Liver (tissue), 9 donors: ENCODE measurements around the gene NMS. TPM values are rescaled to one million over a fixed set of nuclear protein-coding genes. Genes with fewer than 3 reads are reported as not detected.

Source experiments
- DNase-seq: peaks from one replicate; pipeline ENCODE4 v3.0.0-alpha.2; 2017; ENCODE audit warnings: low spot score
- H3K27ac ChIP-seq, 2 donors: one replicate each; pipeline ENCODE4 v1.7.0; 2013; ENCODE audit warnings: inconsistent platforms in 2 of 2, low read length in 2 of 2, control low read depth in 1 of 2, low read depth in 1 of 2, mild to moderate bottlenecking in 1 of 2
- H3K27me3 ChIP-seq, 4 donors: one replicate each; pipeline versions ENCODE4 v1.6.1 to v1.7.0; 2013; ENCODE audit warnings: low read length in 3 of 4, inconsistent platforms in 1 of 4, mild to moderate bottlenecking in 1 of 4, moderate library complexity in 1 of 4; ENCODE audit not compliant: control insufficient read depth in 4 of 4, insufficient read depth in 4 of 4
- H3K36me3 ChIP-seq, 4 donors: one replicate each; pipeline versions ENCODE4 v1.6.1 to v1.7.0; 2013; ENCODE audit warnings: low read length in 3 of 4, mild to moderate bottlenecking in 3 of 4, low read depth in 1 of 4, moderate library complexity in 1 of 4; ENCODE audit not compliant: control insufficient read depth in 4 of 4, insufficient read depth in 3 of 4
- H3K4me1 ChIP-seq, 4 donors: one replicate each; pipeline versions ENCODE4 v1.6.1 to v1.7.0; 2013; ENCODE audit warnings: low read length in 3 of 4, mild to moderate bottlenecking in 3 of 4, moderate library complexity in 1 of 4; ENCODE audit not compliant: control insufficient read depth in 4 of 4, insufficient read depth in 4 of 4
- H3K4me3 ChIP-seq, 3 donors: one replicate each; pipeline versions ENCODE4 v1.6.1 to v1.7.0; 2013; ENCODE audit warnings: low read length in 3 of 3, control low read depth in 1 of 3, low read depth in 1 of 3, mild to moderate bottlenecking in 1 of 3
- H3K9ac ChIP-seq, 2 donors: one replicate each; pipeline ENCODE4 v1.7.0; 2013; ENCODE audit warnings: low read length in 2 of 2, mild to moderate bottlenecking in 2 of 2, moderate library complexity in 2 of 2, control low read depth in 1 of 2, low read depth in 1 of 2
- H3K9me3 ChIP-seq, 4 donors: one replicate each; pipeline versions ENCODE4 v1.6.1 to v1.7.0; 2013; ENCODE audit warnings: low read length in 3 of 4; ENCODE audit not compliant: control insufficient read depth in 4 of 4
- EGR1 ChIP-seq, 2 donors: IDR thresholded peaks; 2 replicates each; pipeline ENCODE4 v1.6.1; 2016 to 2018; ENCODE audit warnings: antibody characterized with exemption in 2 of 2, low read depth in 2 of 2
- FOXA1 ChIP-seq: IDR thresholded peaks from 2 replicates; pipeline ENCODE4 v1.6.1; 2016; ENCODE audit warnings: antibody characterized with exemption
- FOXA2 ChIP-seq: IDR thresholded peaks from 2 replicates; pipeline ENCODE4 v1.6.1; 2016; ENCODE audit warnings: antibody characterized with exemption
- HNF4A ChIP-seq, 2 donors: conservative IDR thresholded peaks; 2 replicates each; pipeline ENCODE4 v1.6.1; 2016; ENCODE audit warnings: antibody characterized with exemption in 2 of 2, mild to moderate bottlenecking in 2 of 2
- HNF4G ChIP-seq: IDR thresholded peaks from 2 replicates; pipeline ENCODE4 v1.6.1; 2016; ENCODE audit warnings: antibody characterized with exemption
- NR2F2 ChIP-seq: IDR thresholded peaks from 2 replicates; pipeline ENCODE4 v1.6.1; 2016; ENCODE audit warnings: antibody characterized with exemption
- RAD21 ChIP-seq, 2 donors: IDR thresholded peaks; 2 replicates each; pipeline ENCODE4 v1.6.1; 2016; ENCODE audit warnings: antibody characterized with exemption in 2 of 2, mild to moderate bottlenecking in 2 of 2
- RXRA ChIP-seq, 2 donors: IDR thresholded peaks; 2 replicates each; pipeline ENCODE4 v1.6.1; 2017 to 2018; ENCODE audit warnings: antibody characterized with exemption in 2 of 2, mild to moderate bottlenecking in 1 of 2
- SP1 ChIP-seq: IDR thresholded peaks from 2 replicates; pipeline ENCODE4 v1.6.1; 2018; ENCODE audit warnings: antibody characterized with exemption, mild to moderate bottlenecking
- TAF1 ChIP-seq: conservative IDR thresholded peaks from 2 replicates; pipeline ENCODE4 v1.6.1; 2016; ENCODE audit warnings: antibody characterized with exemption, mild to moderate bottlenecking
- YY1 ChIP-seq: IDR thresholded peaks from 2 replicates; pipeline ENCODE4 v1.6.1; 2016; ENCODE audit warnings: antibody characterized with exemption, mild to moderate bottlenecking
- WGBS: extraction: QIAGEN DNeasy Blood & Tissue Kit; methylation state at CpG from one replicate; pipeline ENCODE4 v1.1.7; 2013; 5-methylcytosine and 5-hydroxymethylcytosine counted together
- polyA plus RNA-seq, 2 donors: library from polyadenylated mRNA; stranded (reverse) in 1 of 2; unstranded in 1 of 2; fragments of 200-250 nt in 1 of 2; fragments of >200 nt in 1 of 2; fragmentation: Nextera tagmentation in 1 of 2; extraction: Ambion mirVana in 1 of 2; gene quantifications; one replicate each; pipeline versions ENCODE4 v1.2.1 to v1.2.3, GENCODE V29; 2013 to 2015
- total RNA-seq, 2 donors: library from RNA; depleted of rRNA; stranded (reverse); fragments of >200 nt; gene quantifications; one replicate each; pipeline ENCODE4 v1.2.3, GENCODE V29; 2014
- TF ChIP-seq, protein P1 (sequence below): IDR thresholded peaks from 2 replicates; pipeline ENCODE4 v1.6.1; 2016; ENCODE audit warnings: antibody characterized with exemption
- TF ChIP-seq, protein P2 (sequence below): IDR thresholded peaks from 2 replicates; pipeline ENCODE4 v1.6.1; 2016; ENCODE audit warnings: antibody characterized with exemption
- TF ChIP-seq, protein P3 (sequence below): IDR thresholded peaks from 2 replicates; pipeline ENCODE4 v1.6.1; 2016; ENCODE audit warnings: antibody characterized with exemption
- TF ChIP-seq, protein P4 (sequence below): IDR thresholded peaks from 2 replicates; pipeline ENCODE4 v1.6.1; 2016; ENCODE audit warnings: antibody characterized with exemption, mild to moderate bottlenecking
- TF ChIP-seq, protein P5 (sequence below): fragments of 150-350 bp; IDR thresholded peaks from 2 replicates; pipeline ENCODE4 v1.5.1; 2017; ENCODE audit warnings: improper control_type of control experiment, low read depth, low read length; ENCODE audit not compliant: missing input control
- donor health status: healthy.
- donor health status: healthy.
- donor health status: healthy.
- donor health status: healthy.
- donor health status: healthy.

Gene NMS
- total and polyA plus RNA-seq, 4 donors: not detected

DNA sequence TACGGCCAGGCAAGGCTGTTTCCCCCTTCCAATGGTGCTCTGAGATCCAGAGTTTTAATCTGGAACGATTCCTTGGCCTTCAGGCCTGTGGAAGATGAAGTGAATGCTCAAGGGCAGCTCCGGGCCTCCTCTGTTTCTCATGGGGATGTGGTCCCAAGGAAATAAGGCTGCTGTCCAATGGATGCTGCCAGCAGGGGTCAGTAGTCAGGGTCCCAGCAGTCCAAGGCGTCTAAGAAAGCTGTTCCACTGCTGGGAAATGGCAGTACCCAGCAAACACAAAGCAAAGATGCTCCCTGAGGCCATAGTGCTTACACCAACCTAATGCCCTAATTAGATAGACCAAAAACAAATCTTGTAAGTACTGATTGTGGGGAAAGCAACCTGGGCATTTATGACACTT, 12.5 kb downstream of the NMS start (continued):
- TF ChIP-seq, protein P1, sequence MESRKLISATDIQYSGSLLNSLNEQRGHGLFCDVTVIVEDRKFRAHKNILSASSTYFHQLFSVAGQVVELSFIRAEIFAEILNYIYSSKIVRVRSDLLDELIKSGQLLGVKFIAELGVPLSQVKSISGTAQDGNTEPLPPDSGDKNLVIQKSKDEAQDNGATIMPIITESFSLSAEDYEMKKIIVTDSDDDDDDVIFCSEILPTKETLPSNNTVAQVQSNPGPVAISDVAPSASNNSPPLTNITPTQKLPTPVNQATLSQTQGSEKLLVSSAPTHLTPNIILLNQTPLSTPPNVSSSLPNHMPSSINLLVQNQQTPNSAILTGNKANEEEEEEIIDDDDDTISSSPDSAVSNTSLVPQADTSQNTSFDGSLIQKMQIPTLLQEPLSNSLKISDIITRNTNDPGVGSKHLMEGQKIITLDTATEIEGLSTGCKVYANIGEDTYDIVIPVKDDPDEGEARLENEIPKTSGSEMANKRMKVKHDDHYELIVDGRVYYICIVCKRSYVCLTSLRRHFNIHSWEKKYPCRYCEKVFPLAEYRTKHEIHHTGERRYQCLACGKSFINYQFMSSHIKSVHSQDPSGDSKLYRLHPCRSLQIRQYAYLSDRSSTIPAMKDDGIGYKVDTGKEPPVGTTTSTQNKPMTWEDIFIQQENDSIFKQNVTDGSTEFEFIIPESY: no peak
- TF ChIP-seq TAF1 (no peak), EGR1 (IDR thresholded peaks at IDR 0.05; ENCODE audit: low read depth in 2 of 2) (no peak), YY1 (no peak), HNF4G (no peak), SP1 (no peak)
- TF ChIP-seq, protein P2, sequence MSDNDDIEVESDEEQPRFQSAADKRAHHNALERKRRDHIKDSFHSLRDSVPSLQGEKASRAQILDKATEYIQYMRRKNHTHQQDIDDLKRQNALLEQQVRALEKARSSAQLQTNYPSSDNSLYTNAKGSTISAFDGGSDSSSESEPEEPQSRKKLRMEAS: no peak

DNA sequence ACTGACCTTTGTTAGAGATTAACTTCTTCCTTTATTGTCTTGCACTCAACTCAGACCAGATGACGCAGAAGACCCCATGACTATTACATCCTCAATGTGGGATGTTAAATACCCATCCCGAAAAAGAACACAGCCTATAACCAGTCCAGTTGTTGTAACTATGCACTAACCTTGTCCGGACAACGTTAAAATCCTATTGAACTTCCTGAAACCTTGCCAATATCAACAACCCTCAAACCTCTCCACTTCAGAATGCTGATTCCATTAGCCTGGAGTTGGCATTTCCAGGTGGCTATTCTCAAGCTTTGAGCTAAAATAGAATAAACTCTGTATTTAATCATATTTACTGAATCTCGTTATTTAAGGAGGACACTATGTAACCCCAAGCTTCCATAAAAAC, 13.6 kb downstream of the NMS start:
- TF ChIP-seq, protein P2: no peak
- no peak for TF ChIP-seq RAD21 (IDR thresholded peaks at IDR 0.05)
- TF ChIP-seq, protein P3, sequence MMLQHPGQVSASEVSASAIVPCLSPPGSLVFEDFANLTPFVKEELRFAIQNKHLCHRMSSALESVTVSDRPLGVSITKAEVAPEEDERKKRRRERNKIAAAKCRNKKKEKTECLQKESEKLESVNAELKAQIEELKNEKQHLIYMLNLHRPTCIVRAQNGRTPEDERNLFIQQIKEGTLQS: no peak
- no peaks in the 10 kb centered on the region for H3K27me3 ChIP-seq
- no peak overlapping the region for H3K4me3 ChIP-seq
- 73% methylated on average over 5 of the region's 5 CpGs for WGBS
- H3K27ac ChIP-seq: no peak overlapping the region
- H3K36me3 ChIP-seq: no peaks in the 10 kb centered on the region
- no peaks in the 10 kb centered on the region for H3K9me3 ChIP-seq
- DNase-seq: no peak
- H3K4me1 ChIP-seq: no peaks in the 10 kb centered on the region
- no peak overlapping the region for H3K9ac ChIP-seq

DNA sequence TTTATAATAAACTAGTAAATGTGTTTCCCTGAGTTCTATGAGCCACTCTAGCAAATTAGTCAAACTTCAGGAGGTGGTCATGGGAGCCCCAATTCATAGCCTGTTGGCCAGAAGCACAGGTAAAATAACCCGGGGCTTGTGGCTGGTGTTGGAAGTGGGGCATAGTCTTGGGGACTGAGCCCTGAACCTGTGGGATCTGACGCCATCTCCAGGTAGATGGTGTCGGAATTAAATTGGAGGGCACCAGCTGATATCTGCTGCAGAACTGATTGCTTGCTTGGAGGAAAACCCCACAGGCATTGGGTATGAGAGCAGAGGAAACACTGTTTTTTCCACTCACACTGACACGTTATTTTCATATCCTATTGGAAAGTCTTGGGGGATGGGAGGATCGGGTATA, 14.1 kb downstream of the NMS start:
- no peak for DNase-seq
- WGBS: 75% methylated on average over 5 of the region's 5 CpGs
- H3K4me1 ChIP-seq: no peaks in the 10 kb centered on the region
- TF ChIP-seq SP1: no peak
- TF ChIP-seq, protein P2: no peak
- no peak for TF ChIP-seq NR2F2
- no peak for TF ChIP-seq HNF4A (conservative IDR thresholded peaks at IDR 0.05)
- TF ChIP-seq RXRA (IDR thresholded peaks at IDR 0.05): no peak
- TF ChIP-seq, protein P4, sequence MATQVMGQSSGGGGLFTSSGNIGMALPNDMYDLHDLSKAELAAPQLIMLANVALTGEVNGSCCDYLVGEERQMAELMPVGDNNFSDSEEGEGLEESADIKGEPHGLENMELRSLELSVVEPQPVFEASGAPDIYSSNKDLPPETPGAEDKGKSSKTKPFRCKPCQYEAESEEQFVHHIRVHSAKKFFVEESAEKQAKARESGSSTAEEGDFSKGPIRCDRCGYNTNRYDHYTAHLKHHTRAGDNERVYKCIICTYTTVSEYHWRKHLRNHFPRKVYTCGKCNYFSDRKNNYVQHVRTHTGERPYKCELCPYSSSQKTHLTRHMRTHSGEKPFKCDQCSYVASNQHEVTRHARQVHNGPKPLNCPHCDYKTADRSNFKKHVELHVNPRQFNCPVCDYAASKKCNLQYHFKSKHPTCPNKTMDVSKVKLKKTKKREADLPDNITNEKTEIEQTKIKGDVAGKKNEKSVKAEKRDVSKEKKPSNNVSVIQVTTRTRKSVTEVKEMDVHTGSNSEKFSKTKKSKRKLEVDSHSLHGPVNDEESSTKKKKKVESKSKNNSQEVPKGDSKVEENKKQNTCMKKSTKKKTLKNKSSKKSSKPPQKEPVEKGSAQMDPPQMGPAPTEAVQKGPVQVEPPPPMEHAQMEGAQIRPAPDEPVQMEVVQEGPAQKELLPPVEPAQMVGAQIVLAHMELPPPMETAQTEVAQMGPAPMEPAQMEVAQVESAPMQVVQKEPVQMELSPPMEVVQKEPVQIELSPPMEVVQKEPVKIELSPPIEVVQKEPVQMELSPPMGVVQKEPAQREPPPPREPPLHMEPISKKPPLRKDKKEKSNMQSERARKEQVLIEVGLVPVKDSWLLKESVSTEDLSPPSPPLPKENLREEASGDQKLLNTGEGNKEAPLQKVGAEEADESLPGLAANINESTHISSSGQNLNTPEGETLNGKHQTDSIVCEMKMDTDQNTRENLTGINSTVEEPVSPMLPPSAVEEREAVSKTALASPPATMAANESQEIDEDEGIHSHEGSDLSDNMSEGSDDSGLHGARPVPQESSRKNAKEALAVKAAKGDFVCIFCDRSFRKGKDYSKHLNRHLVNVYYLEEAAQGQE: no peak
- TF ChIP-seq FOXA2: no peak
- TF ChIP-seq EGR1 (IDR thresholded peaks at IDR 0.05; ENCODE audit: low read depth in 2 of 2): no peak
- TF ChIP-seq, protein P3: no peak
- no peak for TF ChIP-seq RAD21 (IDR thresholded peaks at IDR 0.05)
- TF ChIP-seq, protein P5, sequence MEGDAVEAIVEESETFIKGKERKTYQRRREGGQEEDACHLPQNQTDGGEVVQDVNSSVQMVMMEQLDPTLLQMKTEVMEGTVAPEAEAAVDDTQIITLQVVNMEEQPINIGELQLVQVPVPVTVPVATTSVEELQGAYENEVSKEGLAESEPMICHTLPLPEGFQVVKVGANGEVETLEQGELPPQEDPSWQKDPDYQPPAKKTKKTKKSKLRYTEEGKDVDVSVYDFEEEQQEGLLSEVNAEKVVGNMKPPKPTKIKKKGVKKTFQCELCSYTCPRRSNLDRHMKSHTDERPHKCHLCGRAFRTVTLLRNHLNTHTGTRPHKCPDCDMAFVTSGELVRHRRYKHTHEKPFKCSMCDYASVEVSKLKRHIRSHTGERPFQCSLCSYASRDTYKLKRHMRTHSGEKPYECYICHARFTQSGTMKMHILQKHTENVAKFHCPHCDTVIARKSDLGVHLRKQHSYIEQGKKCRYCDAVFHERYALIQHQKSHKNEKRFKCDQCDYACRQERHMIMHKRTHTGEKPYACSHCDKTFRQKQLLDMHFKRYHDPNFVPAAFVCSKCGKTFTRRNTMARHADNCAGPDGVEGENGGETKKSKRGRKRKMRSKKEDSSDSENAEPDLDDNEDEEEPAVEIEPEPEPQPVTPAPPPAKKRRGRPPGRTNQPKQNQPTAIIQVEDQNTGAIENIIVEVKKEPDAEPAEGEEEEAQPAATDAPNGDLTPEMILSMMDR: no peak
- no peak for TF ChIP-seq FOXA1
- H3K9ac ChIP-seq: no peak overlapping the region
- no peaks in the 10 kb centered on the region for H3K27me3 ChIP-seq
- H3K27ac ChIP-seq: no peak overlapping the region
- no peak overlapping the region for H3K4me3 ChIP-seq
- no peaks in the 10 kb centered on the region for H3K36me3 ChIP-seq
- no peaks in the 10 kb centered on the region for H3K9me3 ChIP-seq
